Activated CD4-positive, alpha-beta T cell treated with anti-CD3 and anti-CD28 coated beads for 36 hours (primary cell): ENCODE data around the gene GRIN2D. TPM values are rescaled to one million over a fixed set of nuclear protein-coding genes. Genes with fewer than 3 reads are reported as not detected.
"Not testable (repeated sequence)": the region's sequence is repeated elsewhere in the genome, so short reads cannot be mapped to it uniquely, and the experiment has no call there.

Source experiments
- ATAC-seq: fragments of 200-7000 bp; cut with Tn5 transposase; one replicate; pipeline ENCODE4 v1.10.0; 2021; ENCODE audit warnings: mild to moderate bottlenecking, moderate library complexity
- CTCF ChIA-PET: fragments of 350-600 bp; sonication (Branson Sonifier 250); formaldehyde crosslinking; loops from one replicate; lab custom pipeline; 2021; ENCODE audit warnings: antibody characterized with exemption; lab: Charles Lee
- POLR2A ChIA-PET: fragments of 350-600 bp; sonication (Branson Sonifier 250); formaldehyde crosslinking; loops from one replicate; lab custom pipeline; 2021; ENCODE audit warnings: antibody characterized with exemption, inconsistent platforms; lab: Charles Lee
- DNase-seq: peaks from one replicate; pipeline ENCODE4 v3.0.0-alpha.2; 2020
- H3K27ac Mint-ChIP-seq: one replicate; pipeline ENCODE4 v1.8.0; 2021; ENCODE audit warnings: mixed read lengths
- H3K27me3 Mint-ChIP-seq: one replicate; pipeline ENCODE4 v1.8.0; 2021; ENCODE audit warnings: mixed read lengths
- H3K36me3 Mint-ChIP-seq: one replicate; pipeline ENCODE4 v1.8.0; 2021; ENCODE audit warnings: low read depth, mixed read lengths
- H3K4me1 Mint-ChIP-seq: one replicate; pipeline ENCODE4 v1.8.0; 2021; ENCODE audit warnings: mixed read lengths
- H3K4me3 Mint-ChIP-seq: one replicate; pipeline ENCODE4 v1.8.0; 2021; ENCODE audit warnings: mild to moderate bottlenecking, moderate library complexity, mixed read lengths
- H3K9me3 Mint-ChIP-seq: one replicate; pipeline ENCODE4 v1.8.0; 2021; ENCODE audit warnings: low read depth, mixed read lengths
- intact Hi-C, 2 experiments: fragments of 100-400 bp; cut with DNase I in 1 of 2; cut with micrococcal nuclease in 1 of 2; formaldehyde crosslinking; loops; one replicate each; pipeline versions ENCODE4 v1.14.2 to v1.15.1; 2022 to 2024; cut with DNase I, micrococcal nuclease
- total RNA-seq, 2 experiments: library from RNA; stranded (reverse); gene quantifications; one replicate each; pipeline ENCODE4 v1.2.3, GENCODE V29; 2021

The GRIN2D gene
- total RNA-seq, 2 experiments from 2014 or later = 0.11 to 0.14 TPM

DNA sequence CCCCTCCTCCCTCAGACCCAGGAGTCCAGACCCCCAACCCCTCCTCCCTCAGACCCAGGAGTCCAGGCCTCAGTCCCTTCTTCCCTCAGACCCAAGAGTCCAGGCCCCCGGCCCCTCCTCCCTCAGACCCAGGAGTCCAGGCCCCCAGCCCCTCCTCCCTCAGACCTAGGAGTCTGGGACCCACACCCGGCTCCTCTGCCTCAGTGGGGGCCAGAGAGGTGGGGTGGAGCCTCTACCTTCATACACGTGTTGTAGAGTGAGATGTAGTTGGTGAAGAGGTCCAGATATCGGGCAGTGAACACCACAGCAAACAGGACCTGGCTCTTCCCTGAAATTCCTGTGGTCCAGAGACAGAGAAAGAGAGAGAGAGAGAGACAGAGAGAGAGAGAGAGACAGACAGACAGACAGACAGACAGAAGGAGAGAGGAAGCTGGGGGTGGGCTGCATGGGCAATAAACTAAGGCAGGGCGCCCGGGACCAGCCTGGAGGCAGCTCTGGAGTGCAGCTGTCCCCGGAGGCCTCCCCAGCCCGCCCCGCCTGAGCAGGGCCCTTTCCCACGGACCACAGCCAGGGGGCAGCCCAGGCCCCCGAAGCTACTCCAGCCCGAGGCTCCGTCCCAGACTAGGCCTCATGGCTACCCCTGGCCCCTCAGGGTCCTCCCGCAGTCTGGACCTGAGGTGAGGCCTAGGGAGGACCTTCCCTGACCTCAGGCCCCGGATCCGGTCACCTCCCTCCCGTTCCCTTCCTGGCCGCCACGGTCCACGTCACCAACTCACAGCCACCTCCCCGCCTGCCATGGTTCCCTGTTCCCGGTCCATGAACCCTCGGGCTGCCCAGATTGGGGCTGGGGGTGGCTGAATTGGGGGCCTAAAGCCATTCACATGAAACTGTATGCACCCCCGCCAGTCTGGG lies 3.0 kb upstream of the GRIN2D start:
- Mint-ChIP-seq H3K4me3 (peak overlapping the region; percentile 92), H3K27me3 (peaks cover 14% of the 10 kb centered on the region), H3K36me3 (peaks cover 24% of the 10 kb centered on the region), H3K27ac (peak overlapping the region; percentile 93), H3K4me1 (peaks cover 17% of the 10 kb centered on the region), H3K9me3 (no peaks in the 10 kb centered on the region)
- ChIA-PET CTCF (interaction anchor here (0.5 to 2.4 kb wide), 12 partner anchors 11 to 235 kb away, joined by 3 to 17 read pairs (median 6); partner anchors contain the start of genes SYNGR4 and TMEM143), POLR2A (interaction anchor here (1.3 kb wide), 1 partner anchor 27 kb away, joined by 10 read pairs; the partner anchor contains the start of genes SYNGR4 and TMEM143)
- peak; percentile 74 for ATAC-seq
- intact Hi-C loops = loop anchor here (1.0 to 10.0 kb wide), 7 partner anchors 26 to 229 kb away; partner anchors contain the start of genes SYNGR4 (in 2 of the 2), CYTH2 (in 1 of the 2), GRWD1 (in 1 of the 2) and RPL18 (in 1 of the 2)
- DNase-seq = peak; percentile 83

DNA sequence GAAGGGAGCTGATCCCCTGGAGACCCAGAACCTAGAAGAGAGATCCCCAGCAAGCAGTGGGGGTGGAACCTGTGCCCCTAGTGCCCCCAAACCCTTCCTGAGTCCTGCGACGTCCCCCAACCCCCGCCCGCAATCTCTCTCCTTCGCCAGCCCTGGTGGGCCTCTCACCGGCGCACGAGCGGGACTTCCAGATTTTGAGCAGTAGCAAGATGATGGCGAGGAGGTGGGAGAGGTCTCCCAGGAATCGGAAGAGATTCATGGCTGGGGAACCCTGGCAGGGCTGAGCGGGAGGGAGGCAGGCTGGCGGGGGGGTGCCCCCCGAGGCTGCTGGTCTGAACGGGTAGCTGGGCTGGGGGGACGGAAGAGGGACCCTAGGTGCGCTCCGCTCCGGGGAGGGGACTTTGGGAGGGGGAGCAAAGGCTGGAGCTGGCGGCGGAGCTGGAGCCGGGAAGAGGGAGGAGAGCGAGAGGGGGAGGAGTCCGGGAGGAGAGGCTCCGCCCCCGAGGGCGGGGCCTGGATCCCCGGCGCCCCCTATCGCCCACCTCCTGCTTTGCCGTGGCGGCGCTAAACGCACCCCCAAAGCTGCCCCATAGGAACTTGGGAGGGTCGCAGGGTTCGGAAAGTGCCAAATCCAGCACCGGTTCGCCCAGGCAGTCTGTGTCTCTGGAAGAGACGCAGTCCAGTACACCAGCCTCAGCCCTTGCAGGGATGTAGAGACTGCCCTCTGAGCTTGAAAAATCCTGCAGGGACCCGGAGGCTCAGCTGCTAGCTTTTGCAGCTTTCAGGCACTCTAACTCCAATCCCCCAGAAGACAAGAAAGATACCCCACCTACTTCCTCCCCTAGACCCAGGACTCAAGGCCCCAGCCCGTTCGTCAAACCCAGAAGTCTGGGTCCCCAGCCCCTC lies 2.1 kb upstream of the GRIN2D start, which contains the start of gene KDELR1:
KDELR1 (minus strand) TSS at position 452 of the 906 bp plus-strand sequence; CDS start at position 259, 193 bp downstream.
- ATAC-seq = peak; percentile 82
- peaks cover 21% of the 10 kb centered on the region for H3K36me3 Mint-ChIP-seq
- H3K4me3 Mint-ChIP-seq = peak within 1 kb of the TSS; percentile 92
- peaks cover 19% of the 10 kb centered on the region for H3K27me3 Mint-ChIP-seq
- no peaks in the 10 kb centered on the region for H3K9me3 Mint-ChIP-seq
- H3K4me1 Mint-ChIP-seq = peaks cover 17% of the 10 kb centered on the region
- intact Hi-C loops = loop anchor here (1.0 to 10.0 kb wide), 7 partner anchors 27 to 228 kb away; partner anchors contain the start of genes SYNGR4 (in 2 of the 2), CYTH2 (in 1 of the 2), GRWD1 (in 1 of the 2) and RPL18 (in 1 of the 2)
- peak; percentile 85 for DNase-seq
- H3K27ac Mint-ChIP-seq = peak within 1 kb of the TSS; percentile 93
- ChIA-PET CTCF (interaction anchor here (0.5 to 2.4 kb wide), 18 partner anchors 9 to 236 kb away, joined by 3 to 17 read pairs (median 3); partner anchors contain the start of genes SYNGR4 and TMEM143), POLR2A (interaction anchor here (0.8 to 1.3 kb wide), 2 partner anchors 24 to 28 kb away, joined by 3 to 10 read pairs; partner anchors contain the start of genes SYNGR4 and TMEM143)

GRCh38 chr19:48392006-48392344 lies 1.5 kb upstream of the GRIN2D start:
- CTCF ChIA-PET = interaction anchor here (0.6 to 2.4 kb wide), 10 partner anchors 9 to 98 kb away, joined by 3 to 17 read pairs (median 7); partner anchors contain the start of genes SYNGR4 and TMEM143
- POLR2A ChIA-PET = interaction anchor here (0.8 to 1.3 kb wide), 2 partner anchors 23 to 28 kb away, joined by 3 to 10 read pairs; partner anchors contain the start of genes SYNGR4 and TMEM143
- Mint-ChIP-seq H3K4me1 (peaks cover 17% of the 10 kb centered on the region), H3K36me3 (peaks cover 18% of the 10 kb centered on the region), H3K27me3 (peaks cover 20% of the 10 kb centered on the region)
- DNase-seq, H3K27ac Mint-ChIP-seq, H3K4me3 Mint-ChIP-seq, ATAC-seq, H3K9me3 Mint-ChIP-seq: not testable (repeated sequence)
- intact Hi-C loops = loop anchor here in 1 of 2 experiments (10.0 kb wide), 1 partner anchor 103 kb away; no protein-coding TSS in a partner anchor

GRCh38 chr19:48392860-48393558 lies 459 bp upstream of the GRIN2D start:
- Mint-ChIP-seq H3K27ac (no peak overlapping the region), H3K36me3 (peaks cover 10% of the 10 kb centered on the region), H3K27me3 (peaks cover 30% of the 10 kb centered on the region), H3K9me3 (no peaks in the 10 kb centered on the region), H3K4me3 (no peak overlapping the region), H3K4me1 (peaks cover 27% of the 10 kb centered on the region)
- POLR2A ChIA-PET = no interaction called here
- CTCF ChIA-PET = interaction anchor here (1.1 to 1.2 kb wide), 2 partner anchors 23 to 29 kb away, joined by 3 read pairs; partner anchors contain the start of genes SYNGR4 and TMEM143
- DNase-seq = no peak
- intact Hi-C loops = loop anchor here in 1 of 2 experiments (10.0 kb wide), 1 partner anchor 102 kb away; no protein-coding TSS in a partner anchor
- ATAC-seq = no peak

DNA sequence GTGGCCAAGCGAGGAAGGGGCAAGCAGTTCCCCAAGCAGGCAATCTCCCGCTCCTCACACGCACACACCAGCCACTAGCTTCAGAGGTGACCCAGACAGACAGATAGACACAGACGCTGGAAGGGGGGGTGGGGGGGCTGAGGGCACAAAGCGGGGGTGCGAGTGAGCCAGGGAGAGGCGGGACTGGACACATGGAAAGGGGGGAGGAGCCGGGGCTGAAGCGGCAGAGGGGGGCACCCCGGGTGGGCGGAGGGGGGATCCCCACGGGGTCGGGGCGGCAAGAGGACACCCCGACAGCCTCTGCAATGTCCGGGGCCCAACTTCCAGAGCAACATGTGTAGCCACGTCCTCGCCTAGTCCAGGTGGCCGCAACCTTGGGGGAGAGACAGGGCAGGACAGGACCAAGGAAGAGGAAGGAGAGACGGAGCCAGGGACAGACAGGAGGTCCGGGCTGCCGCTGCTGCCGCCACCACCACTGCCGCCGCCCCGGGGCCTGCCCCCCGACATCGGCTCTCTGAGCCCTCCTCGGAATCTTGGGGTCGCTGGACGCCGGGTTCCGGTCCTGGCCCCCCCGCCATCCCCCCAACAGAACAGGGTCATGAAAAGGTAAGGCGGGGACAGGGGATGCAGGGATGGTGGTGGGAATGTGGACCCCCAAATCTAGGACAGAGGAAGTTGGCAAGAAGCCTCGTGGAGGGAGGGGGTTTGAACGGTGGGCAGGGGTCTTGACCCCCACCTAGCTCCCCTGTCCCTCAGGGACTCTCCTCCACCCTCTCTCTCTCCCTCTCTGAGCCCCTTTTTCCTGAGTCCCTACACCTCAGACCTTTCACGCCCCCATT lies 1.1 kb downstream of the GRIN2D start:
- peak overlapping the region; percentile 23 for H3K4me3 Mint-ChIP-seq
- H3K9me3 Mint-ChIP-seq = no peaks in the 10 kb centered on the region
- ChIA-PET POLR2A (no interaction called here), CTCF (interaction anchor here (1.1 kb wide), 1 partner anchor 31 kb away, joined by 3 read pairs; the partner anchor contains the start of genes SYNGR4 and TMEM143)
- intact Hi-C loops = loop anchor here (5.0 to 10.0 kb wide), 3 partner anchors 67 to 193 kb away; partner anchors contain the start of gene EMP3 (in 1 of the 2)
- H3K27me3 Mint-ChIP-seq = peaks cover 31% of the 10 kb centered on the region
- DNase-seq = no peak
- H3K4me1 Mint-ChIP-seq = peaks cover 31% of the 10 kb centered on the region
- H3K36me3 Mint-ChIP-seq = peaks cover 2% of the 10 kb centered on the region
- no peak for ATAC-seq
- no peak overlapping the region for H3K27ac Mint-ChIP-seq

- H3K27ac Mint-ChIP-seq = no peak overlapping the region
- peaks cover 32% of the 10 kb centered on the region for H3K4me1 Mint-ChIP-seq
- POLR2A ChIA-PET = no interaction called here
- CTCF ChIA-PET = interaction anchor here (1.4 kb wide), 1 partner anchor 95 kb away, joined by 4 read pairs; no protein-coding TSS in a partner anchor
- H3K36me3 Mint-ChIP-seq = peaks cover 2% of the 10 kb centered on the region
- H3K27me3 Mint-ChIP-seq = peaks cover 31% of the 10 kb centered on the region
- intact Hi-C loops = loop anchor here (5.0 to 10.0 kb wide), 3 partner anchors 68 to 192 kb away; partner anchors contain the start of gene EMP3 (in 1 of the 2)
- no peak overlapping the region for H3K4me3 Mint-ChIP-seq
- no peaks in the 10 kb centered on the region for H3K9me3 Mint-ChIP-seq
- DNase-seq = no peak
- ATAC-seq = no peak
Observed at GRCh38 chr19:48395170-48395455, 1.6 kb downstream of the GRIN2D start.

- Mint-ChIP-seq H3K9me3 (no peaks in the 10 kb centered on the region), H3K27ac (no peak overlapping the region), H3K27me3 (peaks cover 31% of the 10 kb centered on the region), H3K4me1 (peaks cover 30% of the 10 kb centered on the region), H3K36me3 (no peaks in the 10 kb centered on the region), H3K4me3 (no peak overlapping the region)
- ATAC-seq = no peak
- intact Hi-C loops = loop anchor here (5.0 to 10.0 kb wide), 3 partner anchors 68 to 192 kb away; partner anchors contain the start of gene EMP3 (in 1 of the 2)
- DNase-seq = no peak
- CTCF ChIA-PET = interaction anchor here (1.4 kb wide), 1 partner anchor 94 kb away, joined by 4 read pairs; no protein-coding TSS in a partner anchor
- POLR2A ChIA-PET = interaction anchor here (0.5 kb wide), 1 partner anchor 17 kb away, joined by 3 read pairs; no protein-coding TSS in a partner anchor
Observed at GRCh38 chr19:48395499-48395898, 2.0 kb downstream of the GRIN2D start.

DNA sequence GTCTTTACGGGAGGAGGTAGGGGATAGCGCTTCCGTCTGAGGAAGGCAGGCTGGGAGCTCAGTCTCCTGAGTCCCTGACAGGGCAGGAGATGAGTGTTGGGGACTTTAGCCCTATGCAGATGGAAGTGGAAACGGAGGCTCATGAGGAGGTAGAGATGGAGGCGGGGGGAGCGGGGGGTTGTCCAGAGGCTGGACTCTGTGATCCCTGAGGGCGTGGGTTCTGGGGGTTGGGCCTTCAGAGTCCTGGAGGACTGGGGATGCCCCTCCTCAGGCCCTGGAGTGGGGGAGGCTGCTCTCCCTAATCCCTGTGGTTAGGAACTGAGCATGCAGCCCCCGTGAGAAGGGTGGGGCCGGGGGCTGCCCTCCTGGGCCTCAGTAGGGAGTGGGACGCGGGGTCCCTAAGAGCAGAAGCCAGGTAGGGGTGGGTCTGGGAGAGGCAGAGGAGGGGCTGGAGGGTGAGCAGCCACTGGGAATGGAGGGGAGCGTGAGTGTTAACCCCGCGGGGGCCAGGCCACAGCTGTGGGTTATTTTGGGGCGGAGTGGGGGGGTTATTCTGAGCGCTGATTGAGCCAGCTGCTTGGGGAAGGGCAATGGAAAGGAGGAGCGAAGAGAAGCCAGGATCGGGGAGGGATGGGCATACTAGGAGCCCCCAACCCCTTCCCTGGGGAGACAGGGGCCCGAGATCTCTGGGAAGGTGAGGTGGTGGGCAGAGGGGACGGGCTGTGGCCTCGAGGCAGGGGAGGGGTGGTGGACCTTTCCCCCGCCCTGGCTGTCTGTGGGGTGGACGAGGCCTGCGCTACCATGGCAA lies 2.8 kb downstream of the GRIN2D start:
- Mint-ChIP-seq H3K4me1 (peaks cover 30% of the 10 kb centered on the region), H3K9me3 (no peaks in the 10 kb centered on the region), H3K27ac (no peak overlapping the region), H3K27me3 (peaks cover 31% of the 10 kb centered on the region), H3K36me3 (no peaks in the 10 kb centered on the region), H3K4me3 (no peak overlapping the region)
- intact Hi-C loops = loop anchor here (5.0 to 10.0 kb wide), 3 partner anchors 69 to 191 kb away; partner anchors contain the start of gene EMP3 (in 1 of the 2)
- ATAC-seq (no peak), DNase-seq (no peak)
- ChIA-PET POLR2A (interaction anchor here (0.5 kb wide), 1 partner anchor 17 kb away, joined by 3 read pairs; no protein-coding TSS in a partner anchor), CTCF (interaction anchor here (1.1 to 1.4 kb wide), 2 partner anchors 62 to 94 kb away, joined by 3 to 4 read pairs; no protein-coding TSS in a partner anchor)
